Pancreas (tissue), 10 donors: Measurements from ENCODE around the gene PNPLA3. TPM values are rescaled to one million over a fixed set of nuclear protein-coding genes. Genes with fewer than 3 reads are reported as not detected.
A peak's percentile ranks its signal among the peaks of the same experiment; 100 is the strongest.

Experiments used
- ATAC-seq, 4 donors: fragments of 200-7000 bp; cut with Tn5 transposase; one replicate each; pipeline versions ENCODE4 v1.8.0 to v1.9.1; 2020; ENCODE audit warnings: mild to moderate bottlenecking in 4 of 4, moderate library complexity in 4 of 4
- DNase-seq, 6 donors: peaks; one replicate each; pipeline ENCODE4 v3.0.0-alpha.2; 2020
- FAIRE-seq: peaks from 2 replicates; lab custom pipeline; 2012; peaks lifted over from hg19 to GRCh38; lab: Jason Lieb, UNC
- H3K27ac ChIP-seq, 4 donors: fragments of 200-600 bp; sonication (generic); 1 replicate in 3 of 4; 2 replicates in 1 of 4; pipeline versions ENCODE4 v1.5.0 to v1.8.0; 2020
- H3K27me3 ChIP-seq, 4 donors: fragments of 200-600 bp; one replicate each; pipeline ENCODE4 v1.8.0; 2021
- H3K36me3 ChIP-seq, 3 donors: fragments of 200-600 bp; sonication (generic) in 1 of 3; one replicate each; pipeline versions ENCODE4 v1.5.0 to v1.8.0; 2020 to 2021
- H3K4me1 ChIP-seq, 3 donors: fragments of 200-600 bp; one replicate each; pipeline ENCODE4 v1.8.0; 2021
- H3K4me3 ChIP-seq, 4 donors: fragments of 200-600 bp; sonication (generic) in 2 of 4; one replicate each; pipeline versions ENCODE4 v1.5.0 to v1.8.0; 2020 to 2021
- H3K9me3 ChIP-seq, 4 donors: fragments of 200-600 bp; one replicate each; pipeline ENCODE4 v1.8.0; 2021
- whole genome bisulfite sequencing, 2 donors: extraction: QIAGEN DNeasy Blood & Tissue Kit; methylation state at CpG; one replicate each; pipeline ENCODE4 v1.1.7; 2013; 5-methylcytosine and 5-hydroxymethylcytosine counted together
- intact Hi-C, 3 donors: fragments of 100-400 bp; cut with DNase I; formaldehyde crosslinking; loops; one replicate each; pipeline versions ENCODE4 v1.11.1 to v1.14.2; 2022
- polyA plus RNA-seq, 2 donors: library from polyadenylated mRNA; stranded (reverse); fragments of 200-250 nt; gene quantifications; one replicate each; pipeline ENCODE4 v1.2.3, GENCODE V29; 2013
- total RNA-seq, 6 donors: library from RNA; stranded (reverse); fragmentation: NEBNext Ultra II Directional in 4 of 6; extraction: Animal tissue kit (Norgen Biotek cat#: 25700) in 4 of 6; gene quantifications; one replicate each; pipeline versions ENCODE4 v1.2.1 to v1.2.4, GENCODE V29; 2021 to 2023
- TF ChIP-seq, protein P1 (sequence below), 4 donors: fragments of 200-600 bp; sonication (generic) in 3 of 4; IDR thresholded peaks; one replicate each; pipeline versions ENCODE4 v1.5.0 to v1.8.0; 2021; ENCODE audit warnings: antibody characterized with exemption in 4 of 4
- donor health status: healthy with polysubstance abuse.
- donor health status: DM: no; HTN: no; CAD: no; lungs with moderate emphysema.
- donor health status: DM: no; HTN: no; CAD: no.
- donor health status: control.
- donor health status: control.
- donor health status: Bipolar disorder and iron deficiency.
- donor health status: DM: yes; HTN: yes; CAD: no.
- donor health status: DM: no; HTN: no; CAD: no.
- donor health status: DM: no; HTN: no; CAD: no.
- donor health status: DM: yes; HTN: yes; CAD: no.

The PNPLA3 gene
- total and polyA plus RNA-seq, 8 donors, result 0.07 to 0.70 (median 0.18) TPM; not detected in 2

- WGBS, 2 donors, result 79 to 93% methylated on average over 9 of the region's 9 CpGs
- Histone ChIP-seq H3K27me3 (no peaks in the 10 kb centered on the region), H3K36me3 (peaks cover 4 to 66% (median 12%) of the 10 kb centered on the region in 3 donors), H3K27ac (no peak overlapping the region), H3K9me3 (no peaks in the 10 kb centered on the region), H3K4me3 (no peak overlapping the region), H3K4me1 (no peaks in the 10 kb centered on the region)
- no peak for DNase-seq
- TF ChIP-seq, protein P1, sequence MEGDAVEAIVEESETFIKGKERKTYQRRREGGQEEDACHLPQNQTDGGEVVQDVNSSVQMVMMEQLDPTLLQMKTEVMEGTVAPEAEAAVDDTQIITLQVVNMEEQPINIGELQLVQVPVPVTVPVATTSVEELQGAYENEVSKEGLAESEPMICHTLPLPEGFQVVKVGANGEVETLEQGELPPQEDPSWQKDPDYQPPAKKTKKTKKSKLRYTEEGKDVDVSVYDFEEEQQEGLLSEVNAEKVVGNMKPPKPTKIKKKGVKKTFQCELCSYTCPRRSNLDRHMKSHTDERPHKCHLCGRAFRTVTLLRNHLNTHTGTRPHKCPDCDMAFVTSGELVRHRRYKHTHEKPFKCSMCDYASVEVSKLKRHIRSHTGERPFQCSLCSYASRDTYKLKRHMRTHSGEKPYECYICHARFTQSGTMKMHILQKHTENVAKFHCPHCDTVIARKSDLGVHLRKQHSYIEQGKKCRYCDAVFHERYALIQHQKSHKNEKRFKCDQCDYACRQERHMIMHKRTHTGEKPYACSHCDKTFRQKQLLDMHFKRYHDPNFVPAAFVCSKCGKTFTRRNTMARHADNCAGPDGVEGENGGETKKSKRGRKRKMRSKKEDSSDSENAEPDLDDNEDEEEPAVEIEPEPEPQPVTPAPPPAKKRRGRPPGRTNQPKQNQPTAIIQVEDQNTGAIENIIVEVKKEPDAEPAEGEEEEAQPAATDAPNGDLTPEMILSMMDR (IDR thresholded peaks at IDR 0.05), result no peak
- FAIRE-seq, result no peak
- no peak for ATAC-seq
- intact Hi-C loops, result loop anchor here in 2 of 3 donors (5.0 to 10.0 kb wide), 2 partner anchors 630 to 633 kb away; no protein-coding TSS in a partner anchor
Measured at GRCh38 chr22:43994416-43994815, 70.8 kb downstream of the PNPLA3 start.

GRCh38 chr22:43995057-43995685, 71.6 kb downstream of the PNPLA3 start:
- H3K9me3 ChIP-seq, result no peaks in the 10 kb centered on the region
- 93 to 94% methylated on average over 15 of the region's 15 CpGs for WGBS, 2 donors
- intact Hi-C loops, result loop anchor here in 1 of 3 donors (10.0 kb wide), 1 partner anchor 630 kb away; no protein-coding TSS in a partner anchor

DNA sequence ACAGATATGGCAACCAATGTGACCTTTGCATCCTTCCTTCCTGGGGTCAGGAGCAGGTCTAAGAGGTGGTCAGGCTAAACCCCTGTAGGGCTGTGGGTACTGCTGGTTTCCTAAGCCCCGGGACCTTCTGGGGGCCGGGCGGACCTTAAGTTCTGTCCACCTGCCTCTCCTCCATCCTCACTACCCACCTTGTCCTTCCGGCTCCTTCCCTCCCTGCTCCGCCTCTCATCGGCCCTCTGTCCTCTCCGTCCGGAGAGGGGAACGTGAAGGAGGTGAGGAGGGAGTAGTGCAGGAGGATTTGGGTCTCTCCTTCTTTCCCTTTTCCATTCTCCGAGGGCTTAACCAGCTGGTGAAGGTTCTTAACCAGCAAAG, 72.2 kb downstream of the PNPLA3 start:
- Histone ChIP-seq H3K9me3 (no peaks in the 10 kb centered on the region), H3K4me1 (no peaks in the 10 kb centered on the region), H3K36me3 (peaks cover 4 to 53% (median 12%) of the 10 kb centered on the region in 3 donors), H3K27ac (no peak overlapping the region), H3K4me3 (no peak overlapping the region), H3K27me3 (no peaks in the 10 kb centered on the region)
- ATAC-seq (no peak), DNase-seq (no peak), FAIRE-seq (no peak)
- intact Hi-C loops, result loop anchor here in 1 of 3 donors (10.0 kb wide), 1 partner anchor 629 kb away; no protein-coding TSS in a partner anchor
- WGBS, 2 donors, result 88 to 93% methylated on average over 10 of the region's 10 CpGs
- TF ChIP-seq, protein P1 (IDR thresholded peaks at IDR 0.05), result no peak

More at GRCh38 chr22:43995057-43995685, 71.6 kb downstream of the PNPLA3 start:
- Histone ChIP-seq H3K4me3 (no peak overlapping the region), H3K27ac (no peak overlapping the region), H3K36me3 (peaks cover 4 to 59% (median 12%) of the 10 kb centered on the region in 3 donors), H3K27me3 (no peaks in the 10 kb centered on the region), H3K4me1 (no peaks in the 10 kb centered on the region)
- no peak for DNase-seq
- FAIRE-seq, result no peak
- no peak for ATAC-seq
- TF ChIP-seq, protein P1 (IDR thresholded peaks at IDR 0.05), result no peak

- intact Hi-C loops, result loop anchor here in 1 of 3 donors (10.0 kb wide), 1 partner anchor 628 kb away; no protein-coding TSS in a partner anchor
- no peak overlapping the region for H3K4me3 ChIP-seq
- no peak overlapping the region for H3K27ac ChIP-seq
- H3K36me3 ChIP-seq, result peaks cover 4 to 48% (median 11%) of the 10 kb centered on the region in 3 donors
- FAIRE-seq (no peak), ATAC-seq (peak in 2 of 4 donors; percentile 22 to 44), DNase-seq (peak in 1 of 6 donors; percentile 40)
- no peaks in the 10 kb centered on the region for H3K9me3 ChIP-seq
- WGBS, 2 donors, result 90 to 91% methylated on average over 45 of the region's 45 CpGs
- no peaks in the 10 kb centered on the region for H3K27me3 ChIP-seq
- H3K4me1 ChIP-seq, result no peaks in the 10 kb centered on the region
- TF ChIP-seq, protein P1 (IDR thresholded peaks at IDR 0.05), result no peak
Measured at GRCh38 chr22:43996170-43996980, 72.8 kb downstream of the PNPLA3 start.
